Islet of Langerhans (tissue), 1 donor: ENCODE data around the gene MACF1.

Experiments
- FAIRE-seq: peaks from one replicate; lab custom pipeline; 2011; peaks lifted over from hg19 to GRCh38; lab: Jason Lieb, UNC

Gene MACF1

GRCh38 chr1:39310691-39311090 is 106.2 kb downstream of the MACF1 start:
- FAIRE-seq, result no peak

- FAIRE-seq, result no peak
Measured at GRCh38 chr1:39317111-39317510, 112.6 kb downstream of the MACF1 start.

GRCh38 chr1:39317910-39318633 is 113.6 kb downstream of the MACF1 start:
- peak; percentile 33 for FAIRE-seq

- no peak for FAIRE-seq
Measured at GRCh38 chr1:39321979-39322378, 117.5 kb downstream of the MACF1 start.

- FAIRE-seq, result no peak
Measured at GRCh38 chr1:39322431-39322830, 117.9 kb downstream of the MACF1 start.

GRCh38 chr1:39324888-39325287 is 120.4 kb downstream of the MACF1 start:
- no peak for FAIRE-seq

GRCh38 chr1:39326836-39327235 is 122.3 kb downstream of the MACF1 start:
- no peak for FAIRE-seq

- FAIRE-seq, result no peak
Measured at GRCh38 chr1:39328095-39328494, 123.6 kb downstream of the MACF1 start.

GRCh38 chr1:39328586-39329121 is 124.2 kb downstream of the MACF1 start:
- no peak for FAIRE-seq

GRCh38 chr1:39331647-39332046 is 127.2 kb downstream of the MACF1 start:
- FAIRE-seq, result no peak

- no peak for FAIRE-seq
Measured at GRCh38 chr1:39332291-39332690, 127.8 kb downstream of the MACF1 start.

- no peak for FAIRE-seq
Measured at GRCh38 chr1:39332828-39333227, 128.3 kb downstream of the MACF1 start.

- FAIRE-seq, result no peak
Measured at GRCh38 chr1:39333296-39333695, 128.8 kb downstream of the MACF1 start.

- no peak for FAIRE-seq
Measured at GRCh38 chr1:39335216-39335615, 130.7 kb downstream of the MACF1 start.

GRCh38 chr1:39337067-39337466 is 132.6 kb downstream of the MACF1 start:
- FAIRE-seq, result no peak

GRCh38 chr1:39342776-39343175 is 138.3 kb downstream of the MACF1 start:
- no peak for FAIRE-seq

- no peak for FAIRE-seq
Measured at GRCh38 chr1:39344394-39345154, 140.1 kb downstream of the MACF1 start.

GRCh38 chr1:39346872-39347271 is 142.4 kb downstream of the MACF1 start:
- FAIRE-seq, result no peak

- no peak for FAIRE-seq
Measured at GRCh38 chr1:39348278-39348677, 143.8 kb downstream of the MACF1 start.

GRCh38 chr1:39352881-39353280 is 148.4 kb downstream of the MACF1 start:
- FAIRE-seq, result no peak

GRCh38 chr1:39354572-39354971 is 150.1 kb downstream of the MACF1 start:
- FAIRE-seq, result no peak

- no peak for FAIRE-seq
Measured at GRCh38 chr1:39358491-39358890, 154.0 kb downstream of the MACF1 start.

GRCh38 chr1:39359028-39359570 is 154.6 kb downstream of the MACF1 start:
- FAIRE-seq, result no peak
